Panc1 (cell line): Measurements from ENCODE around the gene CDH5. TPM values are rescaled to one million over a fixed set of nuclear protein-coding genes. Genes with fewer than 3 reads are reported as not detected.

Source experiments
- ATAC-seq: fragments of 200-7000 bp; cut with Tn5 transposase; 2 replicates; pipeline ENCODE4 v1.9.1; 2020; ENCODE audit warnings: mild to moderate bottlenecking, moderate library complexity
- BruUV-seq: library from RNA; stranded (reverse); fragments of 400-500 nt; replicated peaks from 2 replicates; lab custom pipeline; 2021; lab: Mats Ljungman, UMichigan
- CTCF ChIA-PET: fragments of 300-600 bp; sonication (Branson Sonifier 250); formaldehyde crosslinking; loops from one replicate; lab custom pipeline; 2022; ENCODE audit warnings: antibody characterized with exemption; lab: Charles Lee
- POLR2A ChIA-PET: fragments of 300-600 bp; sonication (Branson Sonifier 250); formaldehyde crosslinking; loops from one replicate; lab custom pipeline; 2022; ENCODE audit warnings: antibody characterized with exemption; lab: Charles Lee
- DNase-seq: peaks from one replicate; pipeline ENCODE4 v3.0.0-alpha.2; 2010; ENCODE audit warnings: low read depth, low spot score
- H3K27ac ChIP-seq: 2 replicates; pipeline ENCODE4 v1.5.1; 2011; ENCODE audit warnings: mild to moderate bottlenecking, low read length, inconsistent platforms
- H3K27me3 ChIP-seq: fragments of 200-500 bp; sonication (Bioruptor generic); 2 replicates; pipeline ENCODE4 v1.6.0; 2014; ENCODE audit warnings: low read length, inconsistent platforms; ENCODE audit not compliant: control insufficient read depth, insufficient read depth
- H3K36me3 ChIP-seq: fragments of 200-500 bp; sonication (Bioruptor generic); 2 replicates; pipeline ENCODE4 v1.5.1; 2014; ENCODE audit warnings: inconsistent platforms, mild to moderate bottlenecking, low read length, moderate library complexity; ENCODE audit not compliant: control insufficient read depth, insufficient read depth
- H3K4me1 ChIP-seq: 2 replicates; pipeline ENCODE4 v1.5.1; 2011; ENCODE audit warnings: inconsistent platforms, mild to moderate bottlenecking, low read length, moderate library complexity; ENCODE audit not compliant: control insufficient read depth, insufficient read depth
- H3K4me3 ChIP-seq, 2 experiments: 2 replicates each; pipeline ENCODE4 v1.5.1; 2011 to 2012; ENCODE audit warnings: low read depth in 2 of 2, low read length in 2 of 2, mild to moderate bottlenecking in 2 of 2, inconsistent platforms in 1 of 2, moderate library complexity in 1 of 2
- H3K9me3 ChIP-seq: fragments of 200-500 bp; sonication (Bioruptor generic); 2 replicates; pipeline ENCODE4 v1.5.1; 2014; ENCODE audit warnings: low read depth, mild to moderate bottlenecking, inconsistent platforms, low read length, moderate library complexity; ENCODE audit not compliant: control insufficient read depth, insufficient read depth
- POLR2AphosphoS5 ChIP-seq: IDR thresholded peaks from 2 replicates; pipeline ENCODE4 v1.6.1; 2012; ENCODE audit warnings: mild to moderate bottlenecking, low read depth, low read length, moderate library complexity
- SIN3A ChIP-seq: IDR thresholded peaks from 2 replicates; pipeline ENCODE4 v1.6.1; 2012; ENCODE audit warnings: low read depth, mild to moderate bottlenecking, low read length, moderate library complexity, borderline replicate concordance; ENCODE audit not compliant: insufficient read depth
- TCF7L2 ChIP-seq: IDR thresholded peaks from 2 replicates; pipeline ENCODE4 v1.6.1; 2011; ENCODE audit warnings: mild to moderate bottlenecking, low read depth, low read length, inconsistent platforms
- in situ Hi-C: cut with HindIII; loops from 2 replicates; pipeline ENCODE4 v1.10.0; 2016; ENCODE audit warnings: low sequenced_read_pairs, low pct_unique_long_range_greater_than_20kb
- intact Hi-C: fragments of 100-400 bp; cut with micrococcal nuclease; formaldehyde crosslinking; loops from one replicate; pipeline ENCODE4 v1.10.0; 2022; ENCODE audit not compliant: unreplicated experiment
- total RNA-seq: library from RNA; stranded (reverse); gene quantifications from one replicate; pipeline ENCODE4 v1.2.1, GENCODE V29; 2021; ENCODE audit not compliant: unreplicated experiment
- TF ChIP-seq, protein P1 (sequence below): fragments of 450-650 bp; IDR thresholded peaks from 2 replicates; pipeline ENCODE4 v1.5.1; 2017; ENCODE audit warnings: mild to moderate bottlenecking
- TF ChIP-seq, protein P2 (sequence below), 2 experiments: IDR thresholded peaks; 2 replicates each; pipeline ENCODE4 v1.6.1; 2011 to 2012; ENCODE audit warnings: low read depth in 2 of 2, control low read depth in 1 of 2, low read length in 1 of 2, mild to moderate bottlenecking in 1 of 2, moderate library complexity in 1 of 2; ENCODE audit not compliant: insufficient read depth in 1 of 2

The CDH5 gene
- total RNA-seq, 1 experiment from 2014 or later, result 0.18 TPM

DNA sequence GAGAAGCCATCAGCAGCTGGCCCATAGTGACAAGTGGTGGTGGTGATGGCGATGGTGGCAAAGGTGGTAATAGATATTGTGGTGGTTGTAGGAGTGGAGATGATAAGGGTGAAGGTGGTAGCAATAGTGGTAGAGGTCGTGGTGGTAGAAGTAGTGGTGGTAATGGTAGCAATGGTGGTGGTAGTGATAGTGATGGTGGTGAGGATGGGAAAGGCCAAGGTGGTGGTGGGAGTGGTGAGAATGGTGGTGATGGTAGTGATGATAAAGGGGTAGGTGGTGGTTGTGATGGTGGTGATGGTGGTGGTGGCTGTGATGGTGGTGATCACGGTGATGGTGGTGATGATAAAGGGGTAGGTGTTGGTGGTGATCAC is 13.1 kb downstream of the CDH5 start:
- Histone ChIP-seq H3K9me3 (no peaks in the 10 kb centered on the region), H3K4me1 (no peaks in the 10 kb centered on the region), H3K36me3 (no peaks in the 10 kb centered on the region), H3K27ac (no peak overlapping the region), H3K27me3 (no peaks in the 10 kb centered on the region), H3K4me3 (no peak overlapping the region)
- ATAC-seq (no peak), DNase-seq (no peak)
- TF ChIP-seq, protein P1, sequence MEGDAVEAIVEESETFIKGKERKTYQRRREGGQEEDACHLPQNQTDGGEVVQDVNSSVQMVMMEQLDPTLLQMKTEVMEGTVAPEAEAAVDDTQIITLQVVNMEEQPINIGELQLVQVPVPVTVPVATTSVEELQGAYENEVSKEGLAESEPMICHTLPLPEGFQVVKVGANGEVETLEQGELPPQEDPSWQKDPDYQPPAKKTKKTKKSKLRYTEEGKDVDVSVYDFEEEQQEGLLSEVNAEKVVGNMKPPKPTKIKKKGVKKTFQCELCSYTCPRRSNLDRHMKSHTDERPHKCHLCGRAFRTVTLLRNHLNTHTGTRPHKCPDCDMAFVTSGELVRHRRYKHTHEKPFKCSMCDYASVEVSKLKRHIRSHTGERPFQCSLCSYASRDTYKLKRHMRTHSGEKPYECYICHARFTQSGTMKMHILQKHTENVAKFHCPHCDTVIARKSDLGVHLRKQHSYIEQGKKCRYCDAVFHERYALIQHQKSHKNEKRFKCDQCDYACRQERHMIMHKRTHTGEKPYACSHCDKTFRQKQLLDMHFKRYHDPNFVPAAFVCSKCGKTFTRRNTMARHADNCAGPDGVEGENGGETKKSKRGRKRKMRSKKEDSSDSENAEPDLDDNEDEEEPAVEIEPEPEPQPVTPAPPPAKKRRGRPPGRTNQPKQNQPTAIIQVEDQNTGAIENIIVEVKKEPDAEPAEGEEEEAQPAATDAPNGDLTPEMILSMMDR, result no peak
- no peak for TF ChIP-seq SIN3A
- TF ChIP-seq, protein P2, sequence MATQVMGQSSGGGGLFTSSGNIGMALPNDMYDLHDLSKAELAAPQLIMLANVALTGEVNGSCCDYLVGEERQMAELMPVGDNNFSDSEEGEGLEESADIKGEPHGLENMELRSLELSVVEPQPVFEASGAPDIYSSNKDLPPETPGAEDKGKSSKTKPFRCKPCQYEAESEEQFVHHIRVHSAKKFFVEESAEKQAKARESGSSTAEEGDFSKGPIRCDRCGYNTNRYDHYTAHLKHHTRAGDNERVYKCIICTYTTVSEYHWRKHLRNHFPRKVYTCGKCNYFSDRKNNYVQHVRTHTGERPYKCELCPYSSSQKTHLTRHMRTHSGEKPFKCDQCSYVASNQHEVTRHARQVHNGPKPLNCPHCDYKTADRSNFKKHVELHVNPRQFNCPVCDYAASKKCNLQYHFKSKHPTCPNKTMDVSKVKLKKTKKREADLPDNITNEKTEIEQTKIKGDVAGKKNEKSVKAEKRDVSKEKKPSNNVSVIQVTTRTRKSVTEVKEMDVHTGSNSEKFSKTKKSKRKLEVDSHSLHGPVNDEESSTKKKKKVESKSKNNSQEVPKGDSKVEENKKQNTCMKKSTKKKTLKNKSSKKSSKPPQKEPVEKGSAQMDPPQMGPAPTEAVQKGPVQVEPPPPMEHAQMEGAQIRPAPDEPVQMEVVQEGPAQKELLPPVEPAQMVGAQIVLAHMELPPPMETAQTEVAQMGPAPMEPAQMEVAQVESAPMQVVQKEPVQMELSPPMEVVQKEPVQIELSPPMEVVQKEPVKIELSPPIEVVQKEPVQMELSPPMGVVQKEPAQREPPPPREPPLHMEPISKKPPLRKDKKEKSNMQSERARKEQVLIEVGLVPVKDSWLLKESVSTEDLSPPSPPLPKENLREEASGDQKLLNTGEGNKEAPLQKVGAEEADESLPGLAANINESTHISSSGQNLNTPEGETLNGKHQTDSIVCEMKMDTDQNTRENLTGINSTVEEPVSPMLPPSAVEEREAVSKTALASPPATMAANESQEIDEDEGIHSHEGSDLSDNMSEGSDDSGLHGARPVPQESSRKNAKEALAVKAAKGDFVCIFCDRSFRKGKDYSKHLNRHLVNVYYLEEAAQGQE (IDR thresholded peaks at IDR 0.05; ENCODE audit: insufficient read depth in 1 of 2, low read depth in 2 of 2, low read length in 1 of 2), result no peak
- ChIA-PET POLR2A (no interaction called here), CTCF (no interaction called here)
- in situ Hi-C loops, result no loop called here
- intact Hi-C loops, result no loop called here
- no TSS peak for BruUV-seq

DNA sequence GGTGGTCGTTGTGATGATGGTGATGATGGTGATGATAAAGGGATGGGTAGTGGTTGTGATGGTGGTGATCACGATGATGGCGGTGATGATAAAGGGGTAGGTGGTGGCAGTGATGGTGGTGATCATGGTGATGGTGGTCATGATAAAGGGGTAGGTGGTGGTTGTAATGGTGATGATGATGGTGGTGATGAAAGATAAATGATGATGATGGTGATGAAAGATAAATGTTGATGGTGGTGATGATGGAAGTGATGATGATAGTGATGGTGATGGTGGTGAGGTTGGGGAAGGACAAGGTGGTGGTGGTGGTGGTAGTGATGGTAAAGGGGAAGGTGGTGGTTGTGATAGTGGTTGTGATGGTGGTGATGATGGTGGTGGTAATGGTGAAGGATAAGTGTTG is 13.9 kb downstream of the CDH5 start:
- TF ChIP-seq, protein P1, result no peak
- TF ChIP-seq TCF7L2 (no peak), POLR2AphosphoS5 (no peak), SIN3A (no peak)
- TF ChIP-seq, protein P2 (IDR thresholded peaks at IDR 0.05; ENCODE audit: insufficient read depth in 1 of 2, low read depth in 2 of 2, low read length in 1 of 2), result no peak
- no peaks in the 10 kb centered on the region for H3K4me1 ChIP-seq
- intact Hi-C loops (no loop called here), in situ Hi-C loops (no loop called here)
- POLR2A ChIA-PET, result no interaction called here
- BruUV-seq, result no TSS peak
- no peak for ATAC-seq
- H3K27me3 ChIP-seq, result no peaks in the 10 kb centered on the region
- H3K27ac ChIP-seq, result no peak overlapping the region
- no peaks in the 10 kb centered on the region for H3K9me3 ChIP-seq
- DNase-seq, result no peak
- H3K4me3 ChIP-seq, result no peak overlapping the region
- CTCF ChIA-PET, result no interaction called here
- H3K36me3 ChIP-seq, result no peaks in the 10 kb centered on the region
